NCI-H146 (cell line): Measurements from ENCODE around the gene EML1.

Experiments used
- DNase-seq: peaks from one replicate; lab custom pipeline; 2025; lab: John Stamatoyannopoulos, UW

EML1 gene

GRCh38 chr14:99968941-99969340 is 175.7 kb downstream of the EML1 start:
- no peak for DNase-seq

DNA sequence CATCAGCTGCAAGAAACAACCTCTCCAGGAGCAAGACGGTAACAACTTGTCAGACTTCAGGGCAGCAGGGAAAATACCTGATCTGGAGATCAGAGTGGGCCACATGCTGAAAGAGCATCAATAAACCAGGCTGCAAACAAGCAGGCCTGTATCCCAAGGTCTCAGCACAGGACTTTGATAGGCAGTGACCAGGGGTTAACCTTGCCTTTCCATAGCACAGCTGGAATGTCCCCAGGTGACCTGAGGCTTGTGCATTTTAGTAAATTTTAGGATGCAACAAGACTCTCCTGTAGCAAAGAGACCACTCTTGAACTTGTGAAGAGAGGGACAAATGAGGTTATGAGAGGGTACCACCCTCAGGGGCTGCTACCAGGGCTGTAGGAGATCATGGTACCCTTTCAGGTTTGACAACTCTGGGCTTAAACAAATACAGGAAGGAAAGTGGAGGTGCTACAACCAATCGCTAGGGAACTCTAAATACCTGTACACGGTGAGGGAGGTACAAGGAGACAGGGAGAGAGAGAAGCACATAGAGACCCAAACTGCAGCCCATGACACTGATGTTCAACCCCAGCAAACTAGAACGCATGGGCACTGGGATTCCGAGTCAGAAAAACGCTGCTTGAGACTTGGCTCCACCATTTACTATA is 176.6 kb downstream of the EML1 start:
- no peak for DNase-seq

DNA sequence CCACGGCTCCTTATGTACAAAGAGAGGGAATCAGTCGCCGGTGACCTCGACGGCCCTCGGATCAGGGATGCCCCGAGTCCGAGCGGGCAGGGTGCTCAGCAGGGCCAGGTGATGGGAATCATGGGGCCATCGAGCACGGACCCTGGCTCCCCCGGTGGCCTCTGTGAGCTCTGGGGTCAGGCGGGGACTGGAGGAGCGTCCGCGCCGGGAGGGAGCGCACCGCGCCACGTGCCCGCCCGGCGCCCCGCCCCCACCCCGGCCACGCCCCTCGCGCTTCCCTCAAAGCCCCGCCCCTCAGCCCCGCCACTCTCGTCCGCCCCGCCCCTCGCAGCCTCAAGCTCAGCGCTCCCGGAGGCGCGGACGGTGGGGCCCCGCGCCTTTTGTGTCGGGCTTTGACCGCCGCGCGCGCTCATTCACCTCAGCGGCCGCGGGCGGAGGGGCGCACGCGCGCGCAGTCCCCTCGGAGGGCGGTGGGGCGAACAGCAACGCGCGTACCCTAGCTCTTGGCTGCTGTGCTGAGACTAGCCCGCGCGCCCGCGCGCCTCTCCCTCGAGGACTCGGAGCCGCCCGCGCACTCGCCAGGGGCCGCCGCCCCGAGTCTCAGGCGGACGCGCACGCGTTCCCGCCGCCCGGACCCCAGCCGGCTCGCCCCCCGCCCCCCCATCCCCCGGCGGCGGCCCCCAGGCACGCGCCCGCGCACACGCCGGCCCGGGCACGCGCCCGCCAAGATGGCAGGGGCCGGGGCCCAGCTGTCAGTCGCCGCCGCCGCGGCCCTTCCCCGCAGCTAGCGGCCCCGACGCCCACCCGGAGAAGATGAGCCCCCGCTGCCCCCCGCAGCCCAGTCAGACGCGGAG is 178.1 kb downstream of the EML1 start:
- peak; percentile 48 for DNase-seq

DNA sequence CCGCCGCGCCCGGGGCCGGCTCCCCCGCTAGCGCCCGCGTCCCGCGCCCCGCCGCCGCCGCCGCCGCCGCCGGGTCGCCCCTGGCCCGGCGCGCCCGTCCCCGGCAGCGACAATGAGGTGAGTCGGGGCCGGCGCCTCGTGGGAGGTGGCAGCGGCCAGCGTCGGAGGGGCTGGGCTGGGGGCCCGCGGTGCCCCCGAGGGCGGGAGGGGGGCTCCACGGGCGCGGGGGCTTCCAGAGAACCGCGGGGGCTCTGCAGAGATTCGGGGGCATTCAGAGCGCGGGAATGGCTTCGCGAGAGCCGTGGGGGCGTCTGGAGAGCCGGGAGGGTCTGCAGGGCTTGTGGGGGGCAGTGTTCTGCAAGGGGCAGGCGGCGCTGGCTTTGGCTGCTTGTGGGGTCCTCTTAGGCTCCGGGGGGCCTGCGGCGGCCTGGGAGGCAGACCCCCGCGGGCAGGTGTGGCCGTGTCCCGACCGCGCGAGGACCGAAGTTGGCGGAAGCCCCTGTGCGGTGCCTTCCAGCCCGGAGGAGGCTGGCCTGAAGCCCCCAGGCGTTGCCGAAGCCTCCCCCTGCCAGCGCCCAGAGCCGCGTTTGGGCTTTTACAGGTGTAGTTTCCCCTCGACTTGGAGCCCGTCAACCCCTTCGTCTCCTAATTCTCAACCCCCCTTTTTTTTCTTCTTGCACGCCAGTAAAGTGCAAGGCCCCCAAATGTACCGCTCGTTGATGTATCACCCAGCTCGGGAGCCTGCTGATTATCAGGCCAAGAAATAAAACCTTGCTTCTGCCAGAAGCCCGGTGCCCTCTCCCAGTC is 178.9 kb downstream of the EML1 start:
- DNase-seq: no peak

- no peak for DNase-seq
These were observed 179.7 kb downstream of the EML1 start for GRCh38 chr14:99972748-99973466.

DNA sequence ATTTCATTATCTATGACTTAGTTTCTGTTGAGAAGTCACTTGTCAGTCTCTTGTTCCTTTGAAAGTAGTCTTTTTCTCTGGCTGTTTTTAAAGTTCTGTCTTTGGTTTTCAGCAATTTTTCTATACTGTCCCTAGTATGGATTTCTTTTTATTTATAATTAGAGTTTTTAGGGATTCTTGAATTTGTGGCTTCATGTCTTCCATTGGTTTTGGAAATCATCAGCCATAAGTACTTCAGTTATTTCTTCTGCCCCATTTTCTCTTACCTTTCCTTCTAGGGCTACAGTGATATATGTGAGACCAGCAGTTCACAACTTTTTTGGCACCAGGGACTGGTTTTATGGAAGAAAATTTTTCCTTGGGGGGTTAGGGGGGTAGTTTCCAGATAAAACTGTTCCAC is 182.0 kb downstream of the EML1 start:
- DNase-seq: no peak

DNA sequence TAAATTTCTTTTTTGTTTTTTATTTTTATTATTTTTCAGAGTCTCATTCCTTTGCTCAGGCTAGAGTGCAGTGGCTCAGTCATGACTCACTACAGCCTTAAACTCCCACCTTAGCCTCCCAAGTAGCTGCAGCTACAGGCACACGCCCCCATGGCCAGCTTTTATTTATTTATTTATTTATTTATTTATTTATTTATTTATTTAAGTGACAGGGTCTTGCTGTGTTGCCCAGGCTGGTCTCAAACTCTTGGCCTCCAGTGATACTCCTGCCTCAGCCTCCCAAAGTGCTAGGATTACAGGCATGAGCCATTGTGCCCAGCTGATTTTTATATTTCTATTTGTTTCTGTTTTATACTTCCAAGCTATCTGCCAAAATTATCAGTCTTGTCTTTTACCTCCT is 182.8 kb downstream of the EML1 start:
- DNase-seq: no peak

- no peak for DNase-seq
These were observed 183.5 kb downstream of the EML1 start for GRCh38 chr14:99976681-99977080.

- no peak for DNase-seq
These were observed 187.1 kb downstream of the EML1 start for GRCh38 chr14:99980299-99980698.

DNA sequence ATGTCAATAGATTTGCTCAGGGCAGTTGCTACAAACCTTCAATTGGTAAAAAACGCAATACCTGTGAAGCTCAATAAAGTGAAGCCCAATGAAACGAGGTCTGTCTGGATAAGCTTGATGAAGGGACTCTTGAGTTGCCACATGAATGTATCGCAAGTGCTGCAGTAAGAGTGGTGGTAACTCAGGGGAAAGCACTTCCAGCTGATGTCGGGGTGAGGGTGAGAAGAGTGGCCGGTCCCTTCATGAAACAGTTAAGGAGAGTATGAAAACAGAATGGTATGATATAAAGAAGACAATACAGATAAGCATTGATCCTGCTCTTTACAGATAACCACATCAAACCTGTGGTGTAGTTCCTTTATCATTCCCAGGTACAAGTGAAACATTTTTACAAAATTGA is 188.6 kb downstream of the EML1 start:
- DNase-seq: no peak

DNA sequence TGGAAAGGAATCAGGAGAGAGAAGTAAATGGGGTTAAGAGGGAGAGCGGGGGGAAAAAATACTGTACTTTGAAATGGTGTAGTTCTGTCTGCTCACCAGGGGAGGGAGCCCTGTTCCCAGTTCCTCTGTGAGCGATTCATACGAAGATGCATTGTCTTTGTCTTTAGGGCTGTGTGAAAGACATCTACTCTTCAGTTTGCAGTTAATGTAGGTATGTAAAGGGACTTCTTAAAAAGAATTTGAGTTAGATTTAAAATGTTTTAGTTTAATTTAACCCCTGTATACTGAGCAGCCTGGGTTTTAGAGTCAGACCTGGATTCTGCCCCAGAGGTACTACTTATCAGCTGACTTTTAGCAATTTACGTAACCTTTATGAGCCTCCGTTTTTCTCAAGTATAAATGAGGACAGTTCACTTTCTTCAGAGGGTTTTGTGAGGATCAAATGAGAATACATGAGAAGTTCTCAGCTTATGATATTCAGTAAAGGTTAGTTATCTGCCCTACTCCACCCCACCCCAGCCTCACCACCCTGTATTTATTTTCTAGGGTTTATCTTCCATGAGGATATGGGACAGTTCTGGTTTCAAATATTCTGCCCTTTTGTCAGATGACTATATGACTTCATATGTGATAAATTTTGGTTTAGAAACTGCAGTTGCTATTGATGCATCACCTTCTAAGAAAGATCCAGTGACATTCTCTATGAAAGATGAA is 189.5 kb downstream of the EML1 start:
- DNase-seq: peak; percentile 32

- no peak for DNase-seq
These were observed 190.2 kb downstream of the EML1 start for GRCh38 chr14:99983251-99984015.

DNA sequence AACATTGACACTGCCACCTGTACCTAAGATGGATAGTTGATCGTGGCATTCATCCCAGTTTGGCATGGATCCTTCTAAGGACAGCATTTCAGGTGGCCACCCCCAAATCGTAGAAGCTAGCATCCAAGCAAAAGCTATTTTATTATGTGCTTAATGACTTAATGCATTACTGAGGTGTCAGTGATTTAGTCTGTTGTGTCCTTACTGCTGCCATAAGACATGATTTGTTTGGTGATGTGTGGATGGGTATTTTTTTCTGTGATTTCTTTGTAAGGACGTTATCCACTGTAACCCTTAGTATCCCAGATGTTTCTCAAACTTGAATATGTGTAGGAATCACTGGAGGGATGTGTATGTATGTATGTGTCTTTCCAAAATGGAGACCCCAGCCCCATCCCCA is 190.8 kb downstream of the EML1 start:
- DNase-seq: no peak

GRCh38 chr14:99986396-99986795 is 193.2 kb downstream of the EML1 start:
- no peak for DNase-seq

DNA sequence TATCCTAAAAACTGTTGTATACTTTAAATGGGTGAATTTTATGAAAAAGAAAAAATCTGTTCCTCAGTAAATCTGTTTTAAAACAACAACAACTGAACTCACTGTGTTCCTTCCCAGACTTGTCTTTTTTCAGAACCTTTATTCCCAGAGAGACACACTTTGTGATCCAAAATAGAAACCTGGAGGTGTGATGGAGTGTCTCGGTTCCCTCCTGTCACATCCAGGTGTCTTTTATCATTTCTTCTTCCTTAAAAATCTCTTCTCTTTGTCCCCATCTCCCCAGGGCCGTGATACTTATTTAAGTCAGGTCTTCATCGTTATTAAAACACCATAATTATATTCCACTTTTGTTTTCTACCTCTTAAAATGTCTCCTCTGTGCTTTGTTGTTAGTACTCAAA is 195.8 kb downstream of the EML1 start:
- no peak for DNase-seq

GRCh38 chr14:99990268-99991170 is 197.3 kb downstream of the EML1 start:
- DNase-seq: no peak

GRCh38 chr14:99991331-99991730 is 198.1 kb downstream of the EML1 start:
- DNase-seq: no peak
